Skin of body (tissue), 2 donors: ENCODE results near the gene ADARB2. TPM values are rescaled to one million over a fixed set of nuclear protein-coding genes. Genes with fewer than 3 reads are reported as not detected.
"Not testable (repeated sequence)": the region's sequence is repeated elsewhere in the genome, so short reads cannot be mapped to it uniquely, and the experiment has no call there.

Source experiments
- DNase-seq: peaks from one replicate; lab custom pipeline; 2025; lab: John Stamatoyannopoulos, UW
- total RNA-seq: library from RNA; depleted of rRNA; stranded (reverse); fragments of >200 nt; gene quantifications from one replicate; pipeline ENCODE4 v1.2.3, GENCODE V29; 2014

ADARB2 gene
- total RNA-seq, 1 donor from 2014 or later: 0.10 TPM

GRCh38 chr10:1360558-1361164, 376.7 kb downstream of the ADARB2 start:
- peak; percentile 24 for DNase-seq

GRCh38 chr10:1360011-1360557, 377.2 kb downstream of the ADARB2 start:
- DNase-seq: no peak

GRCh38 chr10:1359626-1359955, 377.7 kb downstream of the ADARB2 start:
- no peak for DNase-seq

- DNase-seq: peak; percentile 1
Observed at GRCh38 chr10:1358860-1359625, 378.3 kb downstream of the ADARB2 start.

GRCh38 chr10:1358147-1358546, 379.2 kb downstream of the ADARB2 start:
- no peak for DNase-seq

GRCh38 chr10:1356349-1356748, 381.0 kb downstream of the ADARB2 start:
- DNase-seq: no peak

GRCh38 chr10:1354809-1355710, 382.3 kb downstream of the ADARB2 start:
- DNase-seq: no peak

GRCh38 chr10:1352296-1352695, 385.0 kb downstream of the ADARB2 start:
- DNase-seq: not testable (repeated sequence)

GRCh38 chr10:1348773-1349050, 388.6 kb downstream of the ADARB2 start:
- DNase-seq: no peak

- DNase-seq: no peak
Observed at GRCh38 chr10:1347962-1348772, 389.2 kb downstream of the ADARB2 start.

GRCh38 chr10:1347525-1347924, 389.8 kb downstream of the ADARB2 start:
- no peak for DNase-seq

- DNase-seq: no peak
Observed at GRCh38 chr10:1346201-1346600, 391.1 kb downstream of the ADARB2 start.

- DNase-seq: no peak
Observed at GRCh38 chr10:1345368-1345767, 392.0 kb downstream of the ADARB2 start.

GRCh38 chr10:1344846-1345245, 392.5 kb downstream of the ADARB2 start:
- no peak for DNase-seq

- DNase-seq: no peak
Observed at GRCh38 chr10:1344408-1344807, 392.9 kb downstream of the ADARB2 start.

- no peak for DNase-seq
Observed at GRCh38 chr10:1343176-1343575, 394.1 kb downstream of the ADARB2 start.

- DNase-seq: not testable (repeated sequence)
Observed at GRCh38 chr10:1341052-1341451, 396.3 kb downstream of the ADARB2 start.

GRCh38 chr10:1339396-1339795, 397.9 kb downstream of the ADARB2 start:
- DNase-seq: no peak

GRCh38 chr10:1335642-1336041, 401.7 kb downstream of the ADARB2 start:
- DNase-seq: no peak

- DNase-seq: no peak
Observed at GRCh38 chr10:1333981-1334380, 403.3 kb downstream of the ADARB2 start.

GRCh38 chr10:1331560-1331959, 405.8 kb downstream of the ADARB2 start:
- DNase-seq: no peak
